Measurements from ENCODE around the gene ANGPTL8.

The ANGPTL8 gene

GRCh38 chr19:11236324-11237301, 2.8 kb upstream of the ANGPTL8 start:
- no peak for DNase-seq (ENCODE audit: low spot score)

GRCh38 chr19:11237321-11237720, 2.1 kb upstream of the ANGPTL8 start:
- no peak for DNase-seq (ENCODE audit: low spot score)

- DNase-seq (ENCODE audit: low spot score) = no peak
Measured at GRCh38 chr19:11238041-11238440, 1.4 kb upstream of the ANGPTL8 start.

- no peak for DNase-seq (ENCODE audit: low spot score)
Measured at GRCh38 chr19:11238781-11239376, 540 bp upstream of the ANGPTL8 start.

GRCh38 chr19:11240008-11240444, 607 bp downstream of the ANGPTL8 start:
- DNase-seq (ENCODE audit: low spot score) = no peak

- no peak for DNase-seq (ENCODE audit: low spot score)
Measured at GRCh38 chr19:11242025-11242424, 2.6 kb downstream of the ANGPTL8 start.

- DNase-seq (ENCODE audit: low spot score) = peak; percentile 98
Measured at GRCh38 chr19:11242864-11243797, 3.7 kb downstream of the ANGPTL8 start.

GRCh38 chr19:11243798-11244169, 4.4 kb downstream of the ANGPTL8 start:
- no peak for DNase-seq (ENCODE audit: low spot score)

GRCh38 chr19:11244846-11245589, 5.6 kb downstream of the ANGPTL8 start:
- DNase-seq (ENCODE audit: low spot score) = no peak

GRCh38 chr19:11246941-11247340, 7.5 kb downstream of the ANGPTL8 start:
- no peak for DNase-seq (ENCODE audit: low spot score)

- no peak for DNase-seq (ENCODE audit: low spot score)
Measured at GRCh38 chr19:11247391-11247790, 8.0 kb downstream of the ANGPTL8 start.

GRCh38 chr19:11247934-11248333, 8.5 kb downstream of the ANGPTL8 start:
- DNase-seq (ENCODE audit: low spot score) = no peak

- no peak for DNase-seq (ENCODE audit: low spot score)
Measured at GRCh38 chr19:11248852-11249251, 9.4 kb downstream of the ANGPTL8 start.

- DNase-seq (ENCODE audit: low spot score) = no peak
Measured at GRCh38 chr19:11251217-11251616, 11.8 kb downstream of the ANGPTL8 start.

GRCh38 chr19:11251650-11252314, 12.4 kb downstream of the ANGPTL8 start:
- no peak for DNase-seq (ENCODE audit: low spot score)

- DNase-seq (ENCODE audit: low spot score) = no peak
Measured at GRCh38 chr19:11252665-11253355, 13.4 kb downstream of the ANGPTL8 start.

- DNase-seq (ENCODE audit: low spot score) = no peak
Measured at GRCh38 chr19:11254666-11255065, 15.2 kb downstream of the ANGPTL8 start.

- DNase-seq (ENCODE audit: low spot score) = no peak
Measured at GRCh38 chr19:11256189-11256588, 16.8 kb downstream of the ANGPTL8 start.

- DNase-seq (ENCODE audit: low spot score) = no peak
Measured at GRCh38 chr19:11257846-11258380, 18.5 kb downstream of the ANGPTL8 start.

GRCh38 chr19:11260996-11261395, 21.6 kb downstream of the ANGPTL8 start:
- DNase-seq (ENCODE audit: low spot score) = no peak

Measured in germinal center (tissue), 1 donor.